H1 (cell line): Measurements from ENCODE around the gene ANKRD29. TPM values are rescaled to one million over a fixed set of nuclear protein-coding genes. Genes with fewer than 3 reads are reported as not detected.

ENCODE experiments used
- CTCF ChIA-PET: fragments of 300-600 bp; sonication (Branson Sonifier 250); formaldehyde crosslinking; loops from one replicate; lab custom pipeline; 2021; ENCODE audit not compliant: partially characterized antibody; lab: Charles Lee
- POLR2A ChIA-PET: fragments of 300-600 bp; sonication (Branson Sonifier 250); formaldehyde crosslinking; loops from one replicate; lab custom pipeline; 2021; ENCODE audit warnings: inconsistent platforms; ENCODE audit not compliant: partially characterized antibody; lab: Charles Lee
- DNase-seq, 2 experiments: peaks; one replicate each; pipeline versions ENCODE4 v3.0.0 to v3.0.0-alpha.2; 2010 to 2022; ENCODE audit warnings: low spot score in 2 of 2, low read depth in 1 of 2, mixed read lengths in 1 of 2
- FAIRE-seq: peaks from 2 replicates; lab custom pipeline; 2011; peaks lifted over from hg19 to GRCh38; lab: Jason Lieb, UNC
- H2AFZ ChIP-seq: 2 replicates; pipeline ENCODE4 v1.8.1; 2012; ENCODE audit warnings: low read length, inconsistent platforms
- H2AK5ac ChIP-seq: 2 replicates; pipeline ENCODE4 v1.6.1; 2013; ENCODE audit warnings: low read depth, low read length
- H2BK120ac ChIP-seq: replicated peaks from 2 replicates; pipeline ENCODE3; 2013; ENCODE audit warnings: low read depth, low read length, inconsistent platforms
- H2BK12ac ChIP-seq: 2 replicates; pipeline ENCODE4 v1.6.1; 2013; ENCODE audit warnings: low read depth, low read length
- H2BK15ac ChIP-seq: 2 replicates; pipeline ENCODE4 v1.6.1; 2013; ENCODE audit warnings: low read length
- H2BK20ac ChIP-seq: 2 replicates; pipeline ENCODE4 v1.6.1; 2013; ENCODE audit warnings: low read length
- H2BK5ac ChIP-seq: 2 replicates; pipeline ENCODE4 v1.6.1; 2013; ENCODE audit warnings: low read depth, low read length
- H3K14ac ChIP-seq: 2 replicates; pipeline ENCODE4 v1.6.1; 2013; ENCODE audit warnings: inconsistent platforms; ENCODE audit not compliant: insufficient read length
- H3K18ac ChIP-seq: 2 replicates; pipeline ENCODE4 v1.6.1; 2013; ENCODE audit warnings: low read length; ENCODE audit errors: extremely low read depth
- H3K23ac ChIP-seq: 2 replicates; pipeline ENCODE4 v1.6.1; 2013; ENCODE audit warnings: inconsistent platforms; ENCODE audit not compliant: insufficient read length
- H3K23me2 ChIP-seq: 2 replicates; pipeline ENCODE4 v1.6.1; 2013; ENCODE audit warnings: low read depth, low read length
- H3K27ac ChIP-seq: 2 replicates; pipeline ENCODE4 v1.6.1; 2011; ENCODE audit warnings: low read depth, low read length, inconsistent platforms
- H3K27me3 ChIP-seq, 4 experiments: replicated peaks in 1 of 4; 1 replicate in 1 of 4; 2 replicates in 3 of 4; pipeline versions ENCODE4 v1.6.1 to v1.8.1; 2011 to 2013; ENCODE audit warnings: low read length in 3 of 4, mild to moderate bottlenecking in 3 of 4, inconsistent platforms in 2 of 4, mixed read lengths in 2 of 4, moderate library complexity in 1 of 4; ENCODE audit not compliant: control insufficient read depth in 3 of 4, insufficient read depth in 3 of 4; ENCODE audit errors: extremely low read depth in 1 of 4
- H3K36me3 ChIP-seq, 4 experiments: 2 replicates each; pipeline versions ENCODE4 v1.6.1 to v1.8.1; 2011 to 2013; ENCODE audit warnings: mild to moderate bottlenecking in 4 of 4, low read length in 3 of 4, moderate library complexity in 2 of 4, control low read depth in 1 of 4, inconsistent platforms in 1 of 4; ENCODE audit not compliant: insufficient read depth in 4 of 4, control insufficient read depth in 2 of 4
- H3K4ac ChIP-seq: replicated peaks from 2 replicates; pipeline ENCODE3; 2013; ENCODE audit warnings: low read length, low read depth, mixed read lengths, inconsistent platforms; ENCODE audit not compliant: insufficient read length
- H3K4me1 ChIP-seq, 4 experiments: replicated peaks in 1 of 4; 1 replicate in 1 of 4; 2 replicates in 3 of 4; pipeline versions ENCODE4 v1.6.1 to v1.8.1; 2011 to 2013; ENCODE audit warnings: low read length in 3 of 4, inconsistent platforms in 2 of 4, mixed read lengths in 1 of 4; ENCODE audit not compliant: insufficient read depth in 4 of 4, control insufficient read depth in 3 of 4
- H3K4me2 ChIP-seq, 2 experiments: 2 replicates each; pipeline versions ENCODE4 v1.6.1 to v1.8.1; 2011 to 2013; ENCODE audit warnings: low read depth in 2 of 2, low read length in 2 of 2, control low read depth in 1 of 2, inconsistent platforms in 1 of 2, mild to moderate bottlenecking in 1 of 2; ENCODE audit not compliant: insufficient read depth in 1 of 2
- H3K4me3 ChIP-seq, 4 experiments: fragments of 200-600, 300-600 bp in 1 of 4; sonication (generic), shearing (Covaris generic), sonication (Bioruptor Twin) in 1 of 4; 2 replicates each; pipeline versions ENCODE4 v1.5.1 to v1.8.1; 2011 to 2016; ENCODE audit warnings: low read length in 4 of 4, low read depth in 3 of 4, control low read depth in 2 of 4, inconsistent platforms in 2 of 4, mild to moderate bottlenecking in 2 of 4, mixed read lengths in 1 of 4, moderate library complexity in 1 of 4; ENCODE audit not compliant: insufficient read depth in 2 of 4; ENCODE audit errors: extremely low read depth in 1 of 4
- H3K56ac ChIP-seq: replicated peaks from 2 replicates; pipeline ENCODE3; 2013; ENCODE audit warnings: low read depth, mild to moderate bottlenecking, mixed read lengths, low read length, inconsistent platforms; ENCODE audit not compliant: insufficient read length
- H3K79me1 ChIP-seq: 2 replicates; pipeline ENCODE4 v1.6.1; 2013; ENCODE audit warnings: low read depth, low read length, control low read depth
- H3K79me2 ChIP-seq, 2 experiments: 2 replicates each; pipeline versions ENCODE4 v1.6.1 to v1.8.1; 2012 to 2013; ENCODE audit warnings: low read length in 2 of 2, mild to moderate bottlenecking in 2 of 2, inconsistent platforms in 1 of 2; ENCODE audit not compliant: insufficient read depth in 2 of 2, control insufficient read depth in 1 of 2
- H3K9ac ChIP-seq, 4 experiments: replicated peaks in 1 of 4; 1 replicate in 1 of 4; 2 replicates in 3 of 4; pipeline versions ENCODE4 v1.6.1 to v1.8.1; 2011 to 2013; ENCODE audit warnings: low read depth in 3 of 4, low read length in 3 of 4, control low read depth in 2 of 4, mild to moderate bottlenecking in 2 of 4, moderate library complexity in 2 of 4, inconsistent platforms in 1 of 4; ENCODE audit errors: extremely low read depth in 1 of 4
- H3K9me3 ChIP-seq, 2 experiments: 2 replicates each; pipeline versions ENCODE4 v1.6.1 to v1.8.1; 2012 to 2013; ENCODE audit warnings: mild to moderate bottlenecking in 2 of 2, moderate library complexity in 2 of 2, control low read depth in 1 of 2, inconsistent platforms in 1 of 2, low read depth in 1 of 2, low read length in 1 of 2, mixed read lengths in 1 of 2; ENCODE audit not compliant: insufficient read depth in 2 of 2
- H4K20me1 ChIP-seq, 2 experiments: replicated peaks in 1 of 2; 2 replicates each; pipeline versions ENCODE3 to v1.8.1; 2011 to 2013; ENCODE audit warnings: inconsistent platforms in 2 of 2, low read length in 2 of 2, mild to moderate bottlenecking in 1 of 2; ENCODE audit not compliant: insufficient read depth in 2 of 2, control insufficient read depth in 1 of 2
- H4K5ac ChIP-seq: 2 replicates; pipeline ENCODE4 v1.6.1; 2013; ENCODE audit warnings: low read length, low read depth, mixed read lengths, inconsistent platforms; ENCODE audit not compliant: insufficient read length
- H4K8ac ChIP-seq: 2 replicates; pipeline ENCODE4 v1.8.0; 2013; ENCODE audit warnings: mild to moderate bottlenecking, moderate library complexity, low read length, inconsistent platforms; ENCODE audit not compliant: insufficient read depth; ENCODE audit errors: extremely low read depth
- H4K91ac ChIP-seq: replicated peaks from 2 replicates; pipeline ENCODE3; 2013; ENCODE audit warnings: low read length, mixed read lengths, inconsistent platforms; ENCODE audit not compliant: insufficient read length
- BRCA1 ChIP-seq: IDR thresholded peaks from 2 replicates; pipeline ENCODE4 v1.6.1; 2012; ENCODE audit warnings: low read depth, low read length, improper control_type of control experiment
- EZH2 ChIP-seq: fragments of 200-600 bp; sonication (generic); IDR thresholded peaks from 2 replicates; pipeline ENCODE4 v1.7.1; 2012; ENCODE audit warnings: low read depth, mild to moderate bottlenecking, moderate library complexity, low read length, inconsistent platforms; ENCODE audit not compliant: severe bottlenecking
- GABPA ChIP-seq: IDR thresholded peaks from 2 replicates; pipeline ENCODE4 v1.6.1; 2011; ENCODE audit warnings: mild to moderate bottlenecking, low read length, moderate library complexity, borderline replicate concordance; ENCODE audit not compliant: insufficient read depth
- HDAC6 ChIP-seq: IDR thresholded peaks from one replicate; pipeline ENCODE4 v1.7.1; 2012; ENCODE audit warnings: low read depth, mild to moderate bottlenecking, inconsistent platforms, low read length, moderate library complexity
- KDM4A ChIP-seq: IDR thresholded peaks from one replicate; pipeline ENCODE4 v1.7.1; 2012; ENCODE audit warnings: low read depth, mild to moderate bottlenecking, moderate library complexity, low read length, inconsistent platforms; ENCODE audit not compliant: severe bottlenecking
- NRF1 ChIP-seq: IDR thresholded peaks from 2 replicates; pipeline ENCODE4 v1.6.1; 2011; ENCODE audit warnings: mild to moderate bottlenecking, low read depth, low read length, improper control_type of control experiment
- RNF2 ChIP-seq: fragments of 200-900, 300-1000 bp; sonication (generic); IDR thresholded peaks from 2 replicates; pipeline ENCODE4 v1.7.1; 2016; ENCODE audit warnings: borderline replicate concordance, low read depth, mild to moderate bottlenecking, antibody characterized with exemption, low read length; ENCODE audit not compliant: poor library complexity, severe bottlenecking; ENCODE audit errors: missing control alignments
- SIN3A ChIP-seq, 2 experiments: IDR thresholded peaks in 1 of 2; conservative IDR thresholded peaks in 1 of 2; 2 replicates each; pipeline ENCODE4 v1.6.1; 2011 to 2012; ENCODE audit warnings: low read length in 2 of 2, improper control_type of control experiment in 1 of 2, low read depth in 1 of 2, mild to moderate bottlenecking in 1 of 2
- TBP ChIP-seq: IDR thresholded peaks from 2 replicates; pipeline ENCODE4 v1.6.1; 2011; ENCODE audit warnings: low read depth, low read length, improper control_type of control experiment
- WGBS, 2 experiments: shearing (Covaris generic) in 1 of 2; methylation state at CpG; one replicate each; pipeline versions ENCODE4 v1.1.6 to v1.1.7; 2013 to 2015; ENCODE audit warnings: low lambda C conversion rate in 2 of 2, mixed read lengths in 2 of 2, inconsistent platforms in 1 of 2, low coverage in 1 of 2, missing lambda C conversion rate in 1 of 2; ENCODE audit not compliant: insufficient replicate concordance in 2 of 2, insufficient coverage in 1 of 2, insufficient read length in 1 of 2; ENCODE audit errors: extremely low coverage in 1 of 2, missing lambda C conversion rate in 1 of 2; 5-methylcytosine and 5-hydroxymethylcytosine counted together
- polyA plus RNA-seq, 7 experiments: library from polyadenylated mRNA; depleted of rRNA in 3 of 7; stranded (reverse) in 5 of 7; unstranded in 2 of 7; fragments of >200 nt in 5 of 7; fragments of 200-250 nt in 2 of 7; gene quantifications; 1 replicate in 5 of 7; 2 replicates in 1 of 7; 4 replicates in 1 of 7; pipeline versions ENCODE4 v1.2.1 to v1.2.3, GENCODE V29; 2011 to 2013; ENCODE audit warnings: missing spikeins in 2 of 7, mixed read lengths in 2 of 7
- total RNA-seq: library from RNA; stranded (reverse); fragmentation: NEBNext Ultra II Directional; extraction: Animal tissue kit (Norgen Biotek cat#: 25700); gene quantifications from 2 replicates; pipeline ENCODE4 v1.2.1, GENCODE V29; 2021
- TF ChIP-seq, protein P1 (sequence below): IDR thresholded peaks from 2 replicates; pipeline ENCODE4 v1.6.1; 2011; ENCODE audit warnings: low read length, improper control_type of control experiment

ANKRD29 gene
- total and polyA plus RNA-seq, 2 of the 8 experiments (the other 6 are each of a cell fraction or from before 2014, with no cell fraction given) = 3.0 to 7.3 TPM

DNA sequence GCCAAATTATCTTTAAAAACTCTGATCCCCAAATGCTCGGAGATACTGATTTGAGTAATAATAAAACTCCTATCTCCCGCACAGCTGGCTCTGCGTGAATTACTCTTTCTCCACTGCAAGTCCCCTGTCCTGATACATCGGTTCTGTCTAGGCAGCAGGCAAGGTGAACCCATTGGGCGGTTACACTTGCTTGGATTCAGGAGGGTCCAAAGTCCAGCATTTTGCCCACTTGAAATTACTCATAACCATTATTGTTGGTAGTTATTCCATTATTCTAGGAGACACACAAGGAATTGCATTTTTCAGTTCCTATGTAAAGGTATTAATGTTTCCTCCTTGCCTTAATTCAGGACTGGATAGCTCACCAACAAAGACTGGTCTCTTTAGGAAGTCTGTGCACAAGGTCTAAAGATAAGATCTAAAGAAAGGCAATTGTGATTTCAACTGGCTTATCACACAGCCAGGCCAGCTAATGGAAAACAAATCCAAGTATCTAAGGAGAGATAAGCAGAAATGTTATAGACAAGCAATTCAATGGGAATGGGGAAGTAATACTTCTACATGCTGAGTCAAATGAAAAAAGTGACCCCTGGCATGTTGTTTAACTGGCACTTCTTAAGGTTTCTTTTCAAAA lies 53.2 kb downstream of the ANKRD29 start:
- no peaks in the 10 kb centered on the region for H3K79me2 ChIP-seq
- H3K14ac ChIP-seq = no peak overlapping the region
- no peak for TF ChIP-seq RNF2
- TF ChIP-seq HDAC6 = no peak
- no peak for TF ChIP-seq EZH2
- TF ChIP-seq GABPA = no peak
- TF ChIP-seq, protein P1, sequence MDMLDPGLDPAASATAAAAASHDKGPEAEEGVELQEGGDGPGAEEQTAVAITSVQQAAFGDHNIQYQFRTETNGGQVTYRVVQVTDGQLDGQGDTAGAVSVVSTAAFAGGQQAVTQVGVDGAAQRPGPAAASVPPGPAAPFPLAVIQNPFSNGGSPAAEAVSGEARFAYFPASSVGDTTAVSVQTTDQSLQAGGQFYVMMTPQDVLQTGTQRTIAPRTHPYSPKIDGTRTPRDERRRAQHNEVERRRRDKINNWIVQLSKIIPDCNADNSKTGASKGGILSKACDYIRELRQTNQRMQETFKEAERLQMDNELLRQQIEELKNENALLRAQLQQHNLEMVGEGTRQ = no peak
- TF ChIP-seq KDM4A = no peak
- TF ChIP-seq NRF1 = no peak
- TF ChIP-seq BRCA1 = no peak
- no peak for TF ChIP-seq TBP
- no peak for TF ChIP-seq SIN3A (conservative IDR thresholded peaks at IDR 0.05 in 1 of 2, IDR thresholded peaks at IDR 0.05 in 1 of 2; ENCODE audit: low read depth in 1 of 2, low read length in 2 of 2)
- no peaks in the 10 kb centered on the region for H3K4me1 ChIP-seq
- no peak overlapping the region for H4K5ac ChIP-seq
- H3K56ac ChIP-seq = no peak overlapping the region
- CTCF ChIA-PET = interaction anchor here (0.6 to 1.0 kb wide), 3 partner anchors 28 to 186 kb away, joined by 3 read pairs; no protein-coding TSS in a partner anchor
- H3K23me2 ChIP-seq = no peaks in the 10 kb centered on the region
- H2BK5ac ChIP-seq = no peak overlapping the region
- H3K36me3 ChIP-seq = no peaks in the 10 kb centered on the region
- no peaks in the 10 kb centered on the region for H3K9me3 ChIP-seq
- H4K8ac ChIP-seq = no peak overlapping the region
- no peak overlapping the region for H2BK20ac ChIP-seq
- POLR2A ChIA-PET = no interaction called here
- WGBS, 2 experiments = 92% methylated on average over 5 of the region's 5 CpGs; no CpG with 5 or more reads in 1 of the 2 experiments
- no peaks in the 10 kb centered on the region for H3K79me1 ChIP-seq
- no peak overlapping the region for H3K9ac ChIP-seq
- no peak overlapping the region for H2BK15ac ChIP-seq
- no peak overlapping the region for H2BK12ac ChIP-seq
- H3K4me3 ChIP-seq = no peak overlapping the region
- no peak overlapping the region for H3K27ac ChIP-seq
- FAIRE-seq = no peak
- no peak for DNase-seq
- no peak overlapping the region for H3K23ac ChIP-seq
- H3K4me2 ChIP-seq = no peak overlapping the region
- H4K20me1 ChIP-seq = no peaks in the 10 kb centered on the region
- H4K91ac ChIP-seq = no peak overlapping the region
- H2BK120ac ChIP-seq = no peak overlapping the region
- no peak overlapping the region for H3K4ac ChIP-seq
- no peak overlapping the region for H3K18ac ChIP-seq
- H2AK5ac ChIP-seq = no peak overlapping the region
- no peak overlapping the region for H2AFZ ChIP-seq
- H3K27me3 ChIP-seq = no peaks in the 10 kb centered on the region; a peak in 1 of 7 replicates
